GM19193 (cell line): ENCODE data around the gene CEP85.

Experiments
- POLR2A ChIP-seq: IDR thresholded peaks from 4 replicates; pipeline ENCODE4 v1.6.1; 2011; ENCODE audit not compliant: insufficient read depth, insufficient read length; ENCODE audit errors: extremely low read depth

CEP85 gene

GRCh38 chr1:26291433-26291832 lies 57.4 kb downstream of the CEP85 start:
- TF ChIP-seq POLR2A = no peak

GRCh38 chr1:26291939-26292338 lies 57.9 kb downstream of the CEP85 start:
- TF ChIP-seq POLR2A = no peak

GRCh38 chr1:26293911-26294463 lies 60.0 kb downstream of the CEP85 start:
- TF ChIP-seq POLR2A = no peak

- no peak for TF ChIP-seq POLR2A
Measured at GRCh38 chr1:26295194-26296138, 61.5 kb downstream of the CEP85 start.

- TF ChIP-seq POLR2A = no peak
Measured at GRCh38 chr1:26296340-26297056, 62.5 kb downstream of the CEP85 start.

GRCh38 chr1:26297057-26297790 lies 63.2 kb downstream of the CEP85 start:
- no peak for TF ChIP-seq POLR2A

- no peak for TF ChIP-seq POLR2A
Measured at GRCh38 chr1:26297791-26298124, 63.8 kb downstream of the CEP85 start.

GRCh38 chr1:26300578-26301275 lies 66.7 kb downstream of the CEP85 start:
- no peak for TF ChIP-seq POLR2A

- no peak for TF ChIP-seq POLR2A
Measured at GRCh38 chr1:26302733-26303405, 68.9 kb downstream of the CEP85 start.

GRCh38 chr1:26305667-26306289 lies 71.8 kb downstream of the CEP85 start:
- no peak for TF ChIP-seq POLR2A

- peak; percentile 36 for TF ChIP-seq POLR2A
Measured at GRCh38 chr1:26306290-26307229, 72.6 kb downstream of the CEP85 start, which contains the start of gene UBXN11. UBXN11 (minus strand) TSS chr1:26306636; CDS start chr1:26302883, 3,753 bp downstream.

GRCh38 chr1:26307363-26307781 lies 73.4 kb downstream of the CEP85 start:
- no peak for TF ChIP-seq POLR2A
